ENCODE data around the gene PDPK1. TPM values are rescaled to one million over a fixed set of nuclear protein-coding genes. Genes with fewer than 3 reads are reported as not detected.

Gene PDPK1
- total RNA-seq, 2 experiments from 2014 or later = 14.4 to 40.6 TPM

DNA sequence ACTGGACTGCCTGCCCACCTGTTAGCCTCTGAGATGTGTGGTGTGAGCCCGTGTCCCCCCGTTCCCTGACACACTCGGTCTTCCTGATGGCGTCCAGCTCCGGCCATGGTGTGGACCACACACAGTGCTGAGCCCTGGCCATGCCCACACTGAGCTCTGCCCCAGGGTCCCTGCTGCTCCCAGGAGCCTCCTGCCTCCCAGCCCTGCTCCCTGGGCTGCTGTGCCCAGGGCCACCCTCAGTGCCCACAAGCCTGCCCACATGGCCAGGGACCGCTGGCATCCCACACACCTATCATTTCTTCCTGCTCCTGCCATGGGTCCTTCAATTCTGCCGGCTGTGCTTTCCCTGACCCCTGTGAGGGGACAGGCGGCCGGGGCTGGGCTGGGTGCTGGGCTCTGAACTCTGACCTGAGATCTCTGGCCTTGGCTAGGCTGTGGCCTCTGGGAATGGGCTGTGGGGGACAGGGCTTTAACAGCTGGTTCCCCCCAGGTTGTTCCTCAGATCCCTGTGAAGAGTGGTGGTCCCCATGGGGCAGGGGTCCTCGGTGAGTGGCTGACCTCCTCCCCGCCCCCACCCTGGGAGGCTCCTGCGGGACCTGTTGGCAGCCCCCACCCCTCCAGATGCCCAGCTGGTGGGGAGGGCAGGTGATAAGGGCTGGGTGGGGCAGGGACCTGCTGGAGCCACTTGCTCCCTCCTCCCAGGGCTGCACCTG is 10.6 kb upstream of the PDPK1 start:
- Histone ChIP-seq H3K27ac (ENCODE audit: low read depth, low read length, poor library complexity, severe bottlenecking) (no peak overlapping the region), H3K4me3 (ENCODE audit: low read depth, low read length, poor library complexity, severe bottlenecking) (no peak overlapping the region), H2AFZ (ENCODE audit: low read length) (no peak overlapping the region), H3K79me2 (ENCODE audit: insufficient read depth, low read depth, low read length) (no peaks in the 10 kb centered on the region), H4K20me1 (ENCODE audit: insufficient read depth, low read length) (no peaks in the 10 kb centered on the region), H3K4me1 (ENCODE audit: insufficient read depth, low read length, poor library complexity, severe bottlenecking) (peaks cover 8% of the 10 kb centered on the region), H3K9me2 (ENCODE audit: insufficient read depth, low read length) (no peaks in the 10 kb centered on the region), H3K36me3 (ENCODE audit: insufficient read depth, low read length) (peaks cover 36% of the 10 kb centered on the region), H3K4me2 (ENCODE audit: low read length) (no peak overlapping the region), H3K9me3 (ENCODE audit: low read length) (no peaks in the 10 kb centered on the region)
- no peak for DNase-seq (ENCODE audit: low spot score)
- TF ChIP-seq EZH2phosphoT487 (IDR thresholded peaks at IDR 0.05; ENCODE audit: borderline replicate concordance, low read depth, low read length) = no peak
- TF ChIP-seq, protein P1, sequence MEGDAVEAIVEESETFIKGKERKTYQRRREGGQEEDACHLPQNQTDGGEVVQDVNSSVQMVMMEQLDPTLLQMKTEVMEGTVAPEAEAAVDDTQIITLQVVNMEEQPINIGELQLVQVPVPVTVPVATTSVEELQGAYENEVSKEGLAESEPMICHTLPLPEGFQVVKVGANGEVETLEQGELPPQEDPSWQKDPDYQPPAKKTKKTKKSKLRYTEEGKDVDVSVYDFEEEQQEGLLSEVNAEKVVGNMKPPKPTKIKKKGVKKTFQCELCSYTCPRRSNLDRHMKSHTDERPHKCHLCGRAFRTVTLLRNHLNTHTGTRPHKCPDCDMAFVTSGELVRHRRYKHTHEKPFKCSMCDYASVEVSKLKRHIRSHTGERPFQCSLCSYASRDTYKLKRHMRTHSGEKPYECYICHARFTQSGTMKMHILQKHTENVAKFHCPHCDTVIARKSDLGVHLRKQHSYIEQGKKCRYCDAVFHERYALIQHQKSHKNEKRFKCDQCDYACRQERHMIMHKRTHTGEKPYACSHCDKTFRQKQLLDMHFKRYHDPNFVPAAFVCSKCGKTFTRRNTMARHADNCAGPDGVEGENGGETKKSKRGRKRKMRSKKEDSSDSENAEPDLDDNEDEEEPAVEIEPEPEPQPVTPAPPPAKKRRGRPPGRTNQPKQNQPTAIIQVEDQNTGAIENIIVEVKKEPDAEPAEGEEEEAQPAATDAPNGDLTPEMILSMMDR (conservative IDR thresholded peaks at IDR 0.05; ENCODE audit: low read length) = no peak
- BruUV-seq (replicated peaks) = no TSS peak
- CTCF ChIA-PET (ENCODE audit: unreplicated experiment) = no interaction called here
- POLR2A ChIA-PET = no interaction called here
- intact Hi-C loops (cut with micrococcal nuclease; ENCODE audit: unreplicated experiment) = no loop called here

DNA sequence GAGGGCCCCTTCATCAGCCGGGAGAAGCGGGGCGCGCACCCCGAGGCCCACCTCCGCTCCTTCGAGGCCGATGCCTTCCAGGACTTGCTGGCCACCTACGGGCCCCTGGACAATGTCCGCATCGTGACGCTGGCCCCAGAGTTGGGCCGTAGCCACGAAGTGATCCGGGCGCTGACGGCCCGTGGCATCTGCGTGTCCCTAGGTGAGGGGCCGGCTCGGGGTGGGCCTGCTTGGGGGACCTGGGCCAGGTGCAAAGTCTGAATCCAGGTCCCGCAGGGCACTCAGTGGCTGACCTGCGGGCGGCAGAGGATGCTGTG is 10.1 kb upstream of the PDPK1 start:
- peaks cover 36% of the 10 kb centered on the region for H3K36me3 ChIP-seq (ENCODE audit: insufficient read depth, low read length)
- H3K4me2 ChIP-seq (ENCODE audit: low read length) = no peak overlapping the region
- no peak for DNase-seq (ENCODE audit: low spot score)
- H3K9me3 ChIP-seq (ENCODE audit: low read length) = no peaks in the 10 kb centered on the region
- no peaks in the 10 kb centered on the region for H3K79me2 ChIP-seq (ENCODE audit: insufficient read depth, low read depth, low read length)
- BruUV-seq (replicated peaks) = no TSS peak
- ChIA-PET CTCF (ENCODE audit: unreplicated experiment) (no interaction called here), POLR2A (no interaction called here)
- no peak overlapping the region for H2AFZ ChIP-seq (ENCODE audit: low read length)
- no peak overlapping the region for H3K27ac ChIP-seq (ENCODE audit: low read depth, low read length, poor library complexity, severe bottlenecking)
- peaks cover 10% of the 10 kb centered on the region for H3K4me1 ChIP-seq (ENCODE audit: insufficient read depth, low read length, poor library complexity, severe bottlenecking)
- no peak for TF ChIP-seq EZH2phosphoT487 (IDR thresholded peaks at IDR 0.05; ENCODE audit: borderline replicate concordance, low read depth, low read length)
- TF ChIP-seq, protein P1 (conservative IDR thresholded peaks at IDR 0.05; ENCODE audit: low read length) = no peak
- intact Hi-C loops (cut with micrococcal nuclease; ENCODE audit: unreplicated experiment) = no loop called here
- no peak overlapping the region for H3K4me3 ChIP-seq (ENCODE audit: low read depth, low read length, poor library complexity, severe bottlenecking)
- no peaks in the 10 kb centered on the region for H4K20me1 ChIP-seq (ENCODE audit: insufficient read depth, low read length)
- H3K9me2 ChIP-seq (ENCODE audit: insufficient read depth, low read length) = no peaks in the 10 kb centered on the region

DNA sequence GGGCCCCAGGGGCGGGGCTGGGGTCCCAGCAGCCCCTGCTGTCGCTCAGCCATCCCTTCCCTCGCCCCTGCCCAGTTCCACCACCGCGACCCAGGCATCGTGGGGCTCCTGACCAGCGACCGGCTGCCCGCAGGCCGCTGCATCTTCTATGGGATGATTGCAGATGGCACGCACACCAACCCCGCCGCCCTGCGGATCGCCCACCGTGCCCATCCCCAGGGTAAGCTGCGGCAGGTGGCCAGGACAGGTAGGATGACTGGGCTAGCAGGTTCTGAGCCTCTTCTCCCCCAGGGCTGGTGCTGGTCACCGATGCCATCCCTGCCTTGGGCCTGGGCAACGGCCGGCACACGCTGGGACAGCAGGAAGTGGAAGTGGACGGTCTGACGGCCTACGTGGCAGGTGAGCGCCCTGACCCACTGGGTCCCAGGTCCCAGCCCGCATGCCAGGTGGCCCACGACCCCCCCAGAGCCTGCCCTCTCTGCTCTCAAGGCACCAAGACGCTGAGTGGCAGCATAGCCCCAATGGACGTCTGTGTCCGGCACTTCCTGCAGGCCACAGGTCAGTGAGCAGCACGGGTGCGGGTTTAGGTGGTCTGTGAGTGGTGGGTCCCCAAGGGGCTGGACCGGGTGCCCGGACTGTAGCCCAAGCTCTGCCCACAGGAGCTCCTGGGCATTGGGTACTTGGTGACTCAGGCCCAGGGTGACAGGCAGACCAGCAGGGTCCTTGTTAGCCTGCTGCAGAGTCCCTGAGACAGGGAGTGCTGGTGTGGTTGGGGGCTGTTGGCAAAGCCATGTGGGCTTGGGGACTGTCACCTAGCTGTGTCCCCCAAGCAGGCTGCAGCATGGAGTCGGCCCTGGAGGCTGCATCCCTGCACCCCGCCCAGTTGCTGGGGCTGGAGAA is 9.4 kb upstream of the PDPK1 start:
- intact Hi-C loops (cut with micrococcal nuclease; ENCODE audit: unreplicated experiment) = no loop called here
- no peak for DNase-seq (ENCODE audit: low spot score)
- no TSS peak for BruUV-seq (replicated peaks)
- CTCF ChIA-PET (ENCODE audit: unreplicated experiment) = no interaction called here
- peaks cover 16% of the 10 kb centered on the region for H3K4me1 ChIP-seq (ENCODE audit: insufficient read depth, low read length, poor library complexity, severe bottlenecking)
- TF ChIP-seq EZH2phosphoT487 (IDR thresholded peaks at IDR 0.05; ENCODE audit: borderline replicate concordance, low read depth, low read length) = no peak
- no peak overlapping the region for H2AFZ ChIP-seq (ENCODE audit: low read length)
- H3K27ac ChIP-seq (ENCODE audit: low read depth, low read length, poor library complexity, severe bottlenecking) = no peak overlapping the region
- no peak overlapping the region for H3K4me3 ChIP-seq (ENCODE audit: low read depth, low read length, poor library complexity, severe bottlenecking)
- no peak overlapping the region for H3K4me2 ChIP-seq (ENCODE audit: low read length)
- no peaks in the 10 kb centered on the region for H3K9me3 ChIP-seq (ENCODE audit: low read length)
- no peaks in the 10 kb centered on the region for H3K9me2 ChIP-seq (ENCODE audit: insufficient read depth, low read length)
- no peaks in the 10 kb centered on the region for H3K79me2 ChIP-seq (ENCODE audit: insufficient read depth, low read depth, low read length)
- H4K20me1 ChIP-seq (ENCODE audit: insufficient read depth, low read length) = no peaks in the 10 kb centered on the region
- peaks cover 32% of the 10 kb centered on the region for H3K36me3 ChIP-seq (ENCODE audit: insufficient read depth, low read length)
- POLR2A ChIA-PET = no interaction called here

Data from OCI-LY7 (cell line).